Activated CD8-positive, alpha-beta memory T cell treated with anti-CD3 and anti-CD28 coated beads for 4 hours (primary cell): ENCODE results near the gene LIPC.

Source experiments
- DNase-seq, 2 donors: peaks; one replicate each; pipeline ENCODE4 v3.0.0-alpha.2; 2020; ENCODE audit warnings: low read depth in 2 of 2

LIPC gene

DNA sequence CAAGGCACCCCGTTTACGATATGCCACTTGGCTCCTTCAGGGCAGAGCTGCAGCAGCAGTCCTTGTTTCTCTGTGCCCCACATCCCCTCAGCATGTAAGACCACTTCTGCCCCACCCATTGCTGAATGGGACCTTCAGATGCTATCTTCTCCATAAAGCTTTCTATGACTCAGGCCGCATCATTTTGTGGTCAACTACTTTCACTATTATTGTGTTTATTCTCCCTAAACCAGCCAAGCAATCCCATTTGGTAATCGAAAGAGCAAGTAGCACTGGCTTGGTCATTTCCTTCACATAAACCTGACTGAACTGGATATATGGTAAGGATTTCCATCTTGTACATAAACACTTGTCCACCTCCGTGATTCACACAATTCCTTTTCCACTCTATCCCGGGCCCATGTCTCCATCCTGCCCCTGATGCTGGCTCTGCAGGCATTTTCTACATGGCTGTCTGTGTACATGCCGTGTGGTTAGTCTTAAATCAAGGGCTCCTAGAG, 25.7 kb downstream of the LIPC start:
- DNase-seq = no peak

DNA sequence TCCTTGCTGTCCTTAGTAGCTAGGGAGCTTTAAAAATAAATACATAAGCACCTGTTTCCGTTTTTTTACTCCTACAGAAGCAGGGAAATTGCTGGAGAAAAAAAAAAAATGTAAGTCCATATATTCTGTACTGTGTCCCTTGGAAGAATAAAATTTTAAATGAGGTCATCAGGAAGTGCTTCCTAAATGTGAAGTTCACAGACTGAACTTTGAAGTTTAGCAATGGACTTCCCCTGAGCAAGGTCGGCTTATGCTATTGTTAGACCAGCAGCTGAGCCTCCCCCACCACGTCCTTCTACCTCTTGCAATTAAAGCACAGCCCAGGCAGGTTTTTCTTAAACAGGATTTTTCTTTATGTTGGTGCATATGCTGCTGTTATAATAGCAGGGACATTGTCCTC, 26.3 kb downstream of the LIPC start:
- DNase-seq = no peak

DNA sequence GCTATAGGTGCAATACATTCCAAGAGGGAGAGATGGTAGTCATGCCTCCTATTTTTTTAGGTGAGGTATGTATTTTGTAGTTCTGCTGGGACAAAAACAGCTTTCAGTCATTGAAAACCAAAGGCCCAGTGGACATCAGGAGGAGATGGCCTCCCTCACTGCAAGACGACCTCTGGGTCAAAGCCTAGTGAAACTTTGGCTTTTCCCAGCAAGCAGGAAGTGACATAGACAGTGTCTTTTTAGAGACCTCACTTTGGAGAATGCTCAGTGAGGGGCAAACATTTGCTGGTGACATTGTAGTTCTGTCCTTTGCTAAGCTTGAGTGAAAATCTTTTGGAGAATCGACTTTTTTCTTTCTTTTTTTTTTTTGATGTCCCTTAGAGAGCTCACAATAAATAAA, 27.3 kb downstream of the LIPC start:
- DNase-seq = no peak

DNA sequence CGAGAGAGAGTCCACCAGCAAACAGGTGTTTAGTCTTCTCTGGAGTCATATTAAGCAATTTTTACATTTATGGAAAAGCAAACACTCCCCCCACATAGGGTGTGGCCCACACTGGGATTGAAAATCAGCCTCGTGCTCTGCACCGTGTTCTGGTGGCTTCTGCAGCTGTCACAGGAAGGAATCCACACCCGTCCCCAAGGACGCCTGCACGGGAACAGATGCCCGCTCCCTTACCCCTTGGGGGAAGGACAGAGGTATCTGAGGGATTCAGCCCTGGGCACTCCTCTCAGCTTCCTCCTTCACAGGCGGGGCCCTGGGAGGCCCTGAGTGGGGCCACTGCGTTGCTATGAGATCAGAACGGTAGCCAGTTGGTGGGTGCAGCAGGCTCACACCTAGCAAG, 27.8 kb downstream of the LIPC start:
- no peak for DNase-seq

DNA sequence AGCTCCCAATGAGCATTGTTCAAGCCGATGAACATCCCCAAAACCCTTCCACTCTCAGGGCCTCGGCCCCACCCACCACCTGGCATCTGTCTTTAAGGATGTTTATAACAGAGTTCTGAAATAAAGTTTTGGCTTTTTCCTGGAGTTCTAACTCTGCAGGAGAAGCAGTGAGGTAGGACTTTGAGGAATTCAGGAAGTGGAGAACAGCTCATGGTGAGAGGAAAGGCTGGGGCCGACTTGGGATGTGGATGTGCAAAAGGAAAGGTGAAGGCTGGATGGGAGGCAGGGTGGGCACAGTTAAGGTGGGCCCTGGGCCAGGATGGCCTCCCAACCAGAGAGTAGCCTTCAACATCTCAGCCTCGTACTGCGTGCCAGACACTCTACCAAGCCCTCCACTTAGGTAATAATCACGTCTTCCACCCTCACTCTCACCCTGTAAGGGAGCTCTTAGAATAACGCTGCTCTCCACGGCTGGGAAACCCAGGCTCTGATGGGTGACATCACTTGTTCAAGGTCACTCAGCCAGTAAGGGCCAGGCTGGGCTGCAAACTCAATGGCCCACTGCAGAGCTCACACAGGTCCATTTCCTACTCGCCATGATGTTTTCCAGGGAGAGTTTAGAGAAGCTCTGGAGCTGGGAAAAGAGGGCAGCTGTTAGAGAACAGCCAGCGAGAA, 28.5 kb downstream of the LIPC start:
- no peak for DNase-seq

DNA sequence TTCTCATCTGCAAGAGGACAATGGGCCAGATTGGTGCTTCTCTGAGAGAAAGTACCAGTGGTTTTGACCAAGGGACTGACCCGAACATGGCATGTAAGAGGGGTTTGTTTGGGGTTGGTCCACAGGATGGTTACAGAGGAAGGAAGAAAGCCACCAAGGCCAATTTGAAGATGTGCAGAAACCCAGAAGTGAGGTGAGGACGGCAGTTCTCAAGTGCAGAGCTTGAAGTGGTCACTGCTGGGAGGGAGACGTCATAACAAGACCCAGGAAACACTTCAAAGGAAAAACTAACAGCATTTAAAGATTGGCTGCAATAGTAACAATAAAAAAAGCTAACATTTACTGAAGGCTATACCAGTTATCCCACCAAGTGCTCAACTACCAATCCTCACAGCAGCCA, 29.1 kb downstream of the LIPC start:
- no peak for DNase-seq

DNA sequence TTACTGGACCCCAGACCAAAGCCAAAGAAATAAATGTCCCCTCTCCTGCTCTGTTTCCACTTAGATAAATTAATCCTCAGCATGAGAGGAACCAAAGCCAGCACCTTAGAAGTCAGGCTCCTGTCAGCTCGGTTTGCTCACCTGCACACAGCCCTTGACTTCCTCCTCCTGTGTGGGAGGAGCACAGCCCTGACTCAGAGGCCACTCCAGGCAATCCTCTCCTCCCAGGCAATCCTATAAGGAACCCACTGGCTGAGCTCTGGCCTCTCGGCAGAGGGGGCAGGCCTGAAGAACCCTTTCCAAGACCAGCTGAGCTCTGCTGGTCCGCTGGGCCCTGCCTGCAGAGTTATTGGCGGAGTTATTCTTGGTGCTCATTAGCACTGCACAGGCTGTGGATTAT, 30.8 kb downstream of the LIPC start:
- no peak for DNase-seq

DNA sequence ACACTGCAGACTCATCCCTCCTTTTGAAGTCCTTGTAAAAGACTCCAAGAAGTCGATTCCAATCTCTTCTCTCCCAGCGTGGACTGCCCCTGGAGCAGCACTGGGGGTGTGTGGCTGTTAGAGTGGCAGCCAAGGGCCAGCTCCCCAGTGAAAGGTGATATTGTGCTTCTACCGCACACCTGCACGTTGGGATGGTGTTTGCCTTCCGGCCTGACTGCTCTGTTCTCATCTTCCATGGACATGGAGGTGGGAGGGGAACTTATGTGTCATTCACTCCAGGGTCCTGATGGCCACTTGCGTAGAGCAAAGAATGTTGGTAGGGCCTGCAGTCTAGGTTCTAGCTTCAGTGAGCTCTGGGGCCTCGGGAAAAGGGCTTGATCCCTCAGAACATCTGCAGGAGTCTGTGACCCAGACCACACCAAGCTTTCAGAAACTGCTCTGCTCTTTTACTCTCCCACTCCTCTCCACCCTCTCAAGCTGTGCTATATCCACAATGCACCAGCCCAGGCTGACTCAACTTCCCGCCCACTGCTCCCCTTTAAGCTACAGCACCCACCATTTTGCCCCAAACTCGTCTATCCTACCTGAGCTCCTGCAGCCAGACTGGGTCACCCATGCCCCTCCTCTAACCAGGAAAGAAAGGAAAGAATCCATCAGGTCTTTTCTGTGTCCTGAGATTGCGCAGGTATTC, 31.3 kb downstream of the LIPC start:
- DNase-seq = no peak

DNA sequence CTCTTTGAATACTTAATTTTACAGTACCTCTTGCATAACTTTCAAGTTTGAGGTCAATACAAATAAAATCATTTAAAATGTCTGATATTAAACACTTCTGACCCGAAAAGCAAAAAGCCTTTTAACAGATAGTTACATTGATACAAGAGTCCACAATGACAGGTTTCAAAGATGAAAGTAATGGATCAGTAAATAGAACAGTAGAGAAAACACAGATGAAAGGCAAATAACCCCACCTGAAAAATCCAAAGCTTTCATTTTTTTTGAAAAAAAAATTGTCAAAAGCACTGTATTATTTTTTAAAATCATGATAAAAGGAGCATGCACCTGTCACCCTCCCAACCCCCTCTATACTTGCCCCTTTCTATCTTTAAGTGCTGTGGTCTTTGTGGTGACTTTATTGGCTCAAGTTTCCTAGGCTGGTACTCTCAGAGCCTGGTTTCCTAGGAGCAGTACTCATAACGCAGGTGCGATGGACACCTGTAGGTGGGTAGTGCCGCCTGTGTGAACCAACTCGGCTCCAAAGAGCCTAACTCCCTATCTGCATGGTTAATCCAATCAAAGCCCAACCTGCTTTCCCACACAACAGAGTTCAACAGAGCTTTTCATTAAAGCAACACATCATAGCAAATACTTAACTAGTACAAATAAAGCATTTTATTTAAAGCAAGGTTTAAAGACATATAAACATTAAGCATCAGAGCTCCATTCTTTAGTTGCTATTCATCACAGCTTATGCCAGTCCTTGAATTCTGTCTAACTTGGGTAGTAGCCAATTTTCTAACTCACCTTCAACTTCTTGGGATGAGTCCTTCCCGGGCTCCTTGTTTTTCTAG, 32.2 kb downstream of the LIPC start:
- no peak for DNase-seq

DNA sequence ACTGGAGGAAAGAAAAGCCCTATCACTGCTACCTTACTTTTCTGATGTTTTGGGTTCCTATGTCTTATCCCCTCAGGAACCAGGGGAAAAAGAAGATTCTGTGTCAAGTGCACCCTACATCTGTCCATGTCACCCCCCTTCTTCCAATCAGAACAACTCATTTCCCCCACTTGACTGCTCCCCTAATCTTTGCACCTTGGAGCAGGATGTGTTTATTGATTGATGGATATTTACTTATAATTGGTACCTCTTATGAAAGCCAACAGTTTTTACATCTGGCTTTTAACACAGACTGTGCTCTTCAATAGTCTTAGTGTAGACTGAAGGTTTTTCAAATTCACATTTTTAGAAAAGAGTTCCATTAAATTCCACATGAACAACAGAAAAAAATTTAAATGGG, 33.3 kb downstream of the LIPC start:
- DNase-seq = no peak

DNA sequence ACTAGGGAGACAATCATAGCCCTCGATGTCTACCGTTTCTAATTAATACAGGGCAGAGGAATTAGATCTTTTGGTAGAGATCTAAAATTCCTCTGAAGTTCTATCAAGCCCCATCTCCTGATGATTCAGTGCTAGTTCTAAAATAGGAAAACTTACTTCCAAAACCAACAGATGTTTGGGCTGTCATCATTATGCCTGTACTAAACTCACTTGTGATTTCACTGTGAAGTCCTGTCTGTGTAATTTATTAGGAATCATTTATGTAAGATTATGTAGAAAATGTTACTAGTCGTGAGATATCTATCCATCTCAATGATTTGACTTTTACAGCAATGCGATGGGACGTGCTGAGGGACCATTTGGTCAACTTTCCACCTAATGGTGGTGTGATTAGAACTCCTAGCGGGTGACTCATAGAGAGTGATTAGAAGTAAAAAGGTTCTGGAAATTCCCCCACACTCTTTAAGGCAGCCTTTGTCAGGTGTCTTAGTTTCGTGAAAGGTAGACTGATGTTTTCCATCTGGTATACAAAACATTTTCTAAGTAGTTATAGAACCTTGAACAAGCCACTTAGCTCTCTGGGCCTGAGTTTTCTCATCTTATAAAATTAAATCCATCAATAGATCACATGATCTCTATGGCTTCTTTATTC, 34.2 kb downstream of the LIPC start:
- no peak for DNase-seq

DNA sequence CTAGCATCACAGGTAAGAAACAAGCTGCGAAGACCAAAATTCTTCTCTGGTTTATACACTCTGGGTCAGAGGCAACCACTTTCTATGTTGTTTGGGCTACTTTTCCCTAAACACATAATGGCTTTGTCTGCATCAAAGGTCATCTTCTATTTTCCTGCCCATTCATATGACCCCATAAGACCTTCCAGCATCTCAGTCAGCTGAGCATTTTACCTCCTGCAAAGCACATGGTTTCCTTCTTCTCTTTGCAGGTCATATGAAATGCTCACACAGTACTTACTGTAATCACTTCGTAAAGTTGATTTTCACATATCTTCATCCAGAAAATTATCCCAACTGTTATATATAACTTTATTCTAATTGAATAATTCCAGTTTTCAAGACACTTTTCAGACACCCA, 34.8 kb downstream of the LIPC start:
- DNase-seq = no peak

DNA sequence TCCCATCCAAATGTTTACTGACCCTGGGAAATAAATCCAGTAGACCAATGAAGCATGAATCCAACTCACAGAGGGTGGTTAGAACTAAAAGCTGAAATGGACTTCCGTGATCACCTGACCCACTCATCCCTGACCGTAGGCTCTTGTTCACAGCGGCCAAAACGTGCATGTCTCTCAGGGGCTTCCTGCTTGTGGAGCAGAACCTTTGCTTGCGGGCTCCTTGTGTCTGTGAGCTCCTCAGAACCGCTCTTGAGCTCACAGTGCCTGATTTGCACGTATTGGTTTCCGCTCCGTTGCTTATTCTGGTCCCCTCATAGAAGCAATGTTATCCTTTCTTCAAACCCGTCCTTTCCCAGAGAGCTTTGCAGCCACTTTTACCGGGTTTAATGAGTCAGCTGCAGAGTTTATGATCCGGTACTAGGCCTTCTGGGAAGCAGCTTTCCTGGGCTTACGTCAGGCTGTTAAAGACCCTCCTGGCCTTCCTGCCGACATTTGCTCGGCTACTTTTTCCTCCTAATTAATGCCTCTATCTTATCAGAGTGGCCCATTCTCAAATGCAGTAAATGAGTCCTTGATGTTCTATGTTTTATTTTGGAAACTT, 35.4 kb downstream of the LIPC start:
- DNase-seq = no peak

DNA sequence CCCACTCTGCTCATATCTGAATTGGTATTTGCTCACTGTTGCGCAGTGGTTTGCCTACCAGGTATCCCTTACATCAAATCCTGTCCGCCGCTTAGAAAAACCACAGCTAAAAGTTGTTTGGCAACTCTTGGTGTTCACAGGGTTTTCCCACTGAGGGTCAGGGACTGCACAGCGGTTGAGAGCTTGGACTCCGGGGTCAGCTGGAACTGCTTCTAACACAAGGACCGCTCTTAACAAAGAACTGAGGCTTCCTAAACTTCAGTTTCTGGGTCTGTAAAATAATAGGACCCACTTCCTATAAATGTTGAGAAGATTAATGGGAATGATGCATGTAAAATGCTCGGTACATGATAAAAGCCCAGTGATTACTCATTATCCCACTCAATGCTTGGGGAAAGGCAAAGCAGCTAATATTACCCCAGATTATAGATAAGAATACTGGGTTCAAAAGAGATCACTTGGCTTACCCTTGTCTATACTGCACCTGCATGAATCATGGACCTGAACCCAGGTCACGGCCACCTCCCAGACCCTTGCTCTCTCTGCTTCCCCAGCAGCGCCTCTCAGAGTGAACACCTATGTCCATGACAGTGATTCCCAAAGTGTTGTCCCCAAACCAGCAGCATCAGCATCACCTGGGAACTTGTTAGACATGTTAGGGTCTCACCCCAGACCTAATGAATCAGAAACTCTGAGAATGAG, 36.1 kb downstream of the LIPC start:
- no peak for DNase-seq

DNA sequence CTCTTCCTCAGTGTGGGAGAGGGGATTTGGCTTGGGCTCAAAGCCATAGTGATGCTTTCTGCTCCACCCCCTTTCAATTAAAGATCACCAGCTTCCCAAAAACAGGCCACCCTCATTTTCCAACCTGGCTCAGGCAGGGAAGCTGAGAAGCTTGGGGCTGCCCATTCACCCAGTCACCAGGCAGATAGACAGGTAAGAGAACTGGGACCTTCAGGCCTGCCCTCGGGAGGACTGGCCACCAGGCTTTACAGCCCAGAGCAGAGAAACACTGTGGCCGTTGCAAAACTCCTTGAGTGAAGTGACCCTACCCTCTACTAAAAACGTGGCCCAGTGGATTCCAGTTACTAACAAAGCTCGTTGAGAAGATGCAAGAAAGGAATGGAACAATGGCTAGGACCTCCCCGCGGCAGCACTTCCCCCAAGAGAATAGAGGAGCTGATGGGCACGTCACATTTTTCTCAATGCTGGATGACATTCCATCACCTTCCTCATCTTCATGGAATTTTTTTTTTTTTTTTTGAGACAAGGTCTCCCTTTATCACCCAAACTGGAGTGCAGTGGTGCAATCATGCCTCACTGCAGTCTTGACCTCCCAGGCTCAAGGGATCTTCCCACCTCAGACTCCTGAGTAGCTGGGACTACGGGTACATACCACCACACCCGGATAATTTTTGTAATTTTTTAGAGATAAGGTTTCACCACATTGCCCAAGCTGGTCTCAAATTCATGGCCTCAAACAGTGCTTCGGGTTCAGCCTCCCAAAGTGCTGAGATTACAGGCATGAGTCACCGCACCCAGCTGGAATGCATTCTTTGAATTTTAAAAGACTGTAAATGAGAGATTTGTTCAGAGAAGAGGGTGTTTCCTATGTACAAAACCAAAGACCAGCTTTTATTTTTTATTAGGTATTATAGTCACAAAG, 37.9 kb downstream of the LIPC start:
- DNase-seq = no peak

DNA sequence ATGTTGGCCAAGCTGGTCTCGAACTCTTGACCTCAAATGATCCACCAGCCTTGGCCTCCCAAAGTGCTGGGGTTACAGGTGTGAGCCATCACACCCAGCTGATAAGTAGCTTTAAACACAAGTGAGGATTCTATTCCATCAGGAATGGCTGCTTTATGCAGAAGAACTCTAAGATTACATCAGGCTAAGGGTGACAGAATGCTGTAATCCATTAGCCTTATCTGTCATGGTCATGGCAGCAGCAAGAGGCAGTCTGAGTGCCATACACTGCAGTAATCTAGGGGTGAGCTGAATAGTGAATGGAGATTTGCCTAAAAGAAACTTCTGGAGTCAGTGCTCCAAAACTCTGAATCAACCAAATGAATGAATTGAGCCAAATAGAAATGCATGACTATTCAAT, 39.6 kb downstream of the LIPC start:
- DNase-seq = no peak

DNA sequence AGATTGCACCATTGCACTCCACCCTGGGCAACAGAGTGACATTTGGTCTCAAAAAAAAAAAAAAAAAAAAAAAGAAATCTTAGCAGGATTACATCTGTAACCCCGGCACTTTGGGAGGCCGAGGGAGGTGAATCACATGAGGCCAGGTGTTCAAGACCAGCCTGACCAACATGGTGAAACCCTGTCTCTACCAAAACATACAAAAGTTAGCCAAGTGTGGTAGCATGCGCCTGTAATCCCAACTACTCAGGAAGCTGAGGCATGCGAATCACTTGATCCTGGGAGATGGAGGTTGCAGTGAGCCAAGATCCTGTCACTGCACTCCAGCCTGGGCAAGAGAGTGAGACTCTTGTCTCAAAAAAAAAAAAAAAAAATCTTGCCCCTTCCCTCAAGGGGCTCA, 40.4 kb downstream of the LIPC start:
- no peak for DNase-seq

DNA sequence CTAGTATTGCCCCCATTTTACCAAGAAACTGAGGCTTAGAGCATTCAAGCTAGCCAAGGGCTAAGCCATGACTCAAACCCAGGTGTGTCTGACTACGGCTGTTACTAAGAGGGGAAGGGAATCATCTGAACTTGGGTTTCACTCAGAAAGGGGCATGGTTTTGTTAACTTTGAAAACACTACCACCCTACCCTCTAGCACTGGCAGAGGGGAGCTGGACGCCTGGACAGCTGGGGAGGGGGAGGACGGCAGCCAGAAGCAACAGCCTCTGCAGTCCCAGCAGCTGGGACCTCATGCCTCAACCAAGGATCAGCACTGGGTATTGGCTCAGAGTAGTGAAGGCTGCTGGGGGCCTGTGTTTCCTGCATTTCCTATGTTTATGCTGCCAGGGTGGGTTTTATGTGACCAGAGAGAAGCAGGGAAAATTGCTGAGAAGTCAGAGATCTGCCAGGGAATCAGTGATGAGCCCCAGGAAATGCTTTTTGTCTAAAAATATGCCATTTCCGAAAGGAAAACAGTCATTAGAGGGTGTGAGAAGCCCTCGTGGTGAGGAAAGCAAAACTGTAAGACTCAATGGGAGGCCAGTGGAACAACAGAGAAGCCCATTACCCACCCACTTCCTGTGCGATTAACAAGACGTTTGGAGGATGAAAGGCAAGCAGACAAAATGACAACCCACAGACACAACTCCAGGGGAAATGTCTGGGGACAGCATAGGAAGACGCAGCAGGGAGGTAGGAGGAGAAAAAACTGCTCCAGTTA, 41.2 kb downstream of the LIPC start:
- DNase-seq = peak; percentile 24 to 37

DNA sequence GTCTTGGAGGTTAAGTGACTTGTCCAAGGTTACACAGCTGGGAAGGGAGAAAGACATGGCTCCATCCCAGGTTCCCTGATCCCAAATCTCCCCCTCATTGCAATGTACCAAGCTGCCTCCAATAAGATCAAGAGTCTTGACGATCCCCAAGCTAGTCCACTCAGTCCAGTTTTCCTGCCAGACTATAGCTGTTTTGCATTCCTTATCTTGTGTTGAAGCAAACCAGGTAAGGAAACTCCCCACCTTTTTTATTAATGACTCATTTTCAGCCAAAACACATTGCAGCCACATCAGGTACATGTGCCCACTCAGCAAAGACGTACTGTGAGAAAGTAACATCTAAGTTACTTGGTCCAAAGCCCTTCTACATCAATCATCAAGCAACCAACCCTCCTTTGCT, 41.9 kb downstream of the LIPC start:
- no peak for DNase-seq
